Gastrocnemius medialis (tissue), 4 donors: ENCODE results near the gene SYCP1. TPM values are rescaled to one million over a fixed set of nuclear protein-coding genes. Genes with fewer than 3 reads are reported as not detected.
"Not testable (repeated sequence)": the region's sequence is repeated elsewhere in the genome, so short reads cannot be mapped to it uniquely, and the experiment has no call there.

Experiments used
- ATAC-seq, 2 donors: fragments of 150-250 bp; one replicate each; pipeline ENCODE4 v1.9.1; 2016
- DNase-seq, 2 donors: peaks; one replicate each; pipeline ENCODE4 v3.0.0-alpha.2; 2019
- H3K27ac ChIP-seq, 4 donors: fragments of 200-600 bp; sonication (generic); 1 replicate in 1 of 4; 2 replicates in 3 of 4; pipeline ENCODE4 v1.5.1; 2016 to 2018; ENCODE audit warnings: mild to moderate bottlenecking in 2 of 4, moderate library complexity in 1 of 4
- H3K27me3 ChIP-seq, 3 donors: fragments of 200-600 bp; sonication (generic) in 2 of 3; 1 replicate in 1 of 3; 2 replicates in 2 of 3; pipeline versions ENCODE4 v1.5.1 to v1.6.0; 2016 to 2019; ENCODE audit warnings: mild to moderate bottlenecking in 1 of 3, moderate library complexity in 1 of 3
- H3K36me3 ChIP-seq, 2 donors: fragments of 200-600 bp; sonication (generic) in 1 of 2; one replicate each; pipeline ENCODE4 v1.5.1; 2017 to 2018
- H3K4me1 ChIP-seq, 2 donors: fragments of 200-600 bp; sonication (generic) in 1 of 2; one replicate each; pipeline ENCODE4 v1.5.1; 2016 to 2017; ENCODE audit warnings: mild to moderate bottlenecking in 2 of 2
- H3K4me3 ChIP-seq, 4 donors: fragments of 200-600 bp; sonication (generic) in 3 of 4; 1 replicate in 1 of 4; 2 replicates in 3 of 4; pipeline ENCODE4 v1.5.1; 2016 to 2019; ENCODE audit warnings: mild to moderate bottlenecking in 2 of 4
- H3K9me3 ChIP-seq, 3 donors: fragments of 200-600 bp; sonication (generic) in 2 of 3; 1 replicate in 1 of 3; 2 replicates in 2 of 3; pipeline ENCODE4 v1.5.1; 2016 to 2019
- CTCF ChIP-seq, 5 experiments: fragments of 450-650 bp in 3 of 5; fragments of 200-600 bp in 2 of 5; sonication (generic) in 2 of 5; IDR thresholded peaks in 4 of 5; conservative IDR thresholded peaks in 1 of 5; 1 replicate in 4 of 5; 2 replicates in 1 of 5; pipeline ENCODE4 v1.5.1; 2016 to 2019; ENCODE audit warnings: antibody characterized with exemption in 5 of 5, mild to moderate bottlenecking in 3 of 5, moderate library complexity in 3 of 5
- POLR2A ChIP-seq, 2 donors: fragments of 450-650 bp; IDR thresholded peaks; one replicate each; pipeline ENCODE4 v1.6.1; 2017; ENCODE audit warnings: antibody characterized with exemption in 2 of 2, mild to moderate bottlenecking in 2 of 2, moderate library complexity in 2 of 2
- in situ Hi-C, 4 donors: fragments of 200-750 bp; cut with MboI; loops; one replicate each; pipeline versions ENCODE4 v1.15.0 to v1.8.0; 2017; ENCODE audit warnings: low sequenced_read_pairs in 4 of 4
- intact Hi-C: fragments of 100-400 bp; cut with DNase I; formaldehyde crosslinking; loops from one replicate; pipeline ENCODE4 v1.15.1; 2023; ENCODE audit warnings: low total_unique reads
- total RNA-seq, 4 donors: library from RNA; depleted of rRNA; stranded (reverse); fragments of >200 nt; gene quantifications; one replicate each; pipeline versions ENCODE4 v1.1.0 to v1.2.3, GENCODE V29; 2016

Gene SYCP1
- total RNA-seq, 4 donors from 2014 or later, result not detected

GRCh38 chr1:114903480-114903879 lies 48.8 kb downstream of the SYCP1 start:
- H3K27me3 ChIP-seq, result no peaks in the 10 kb centered on the region
- no peak overlapping the region for H3K27ac ChIP-seq
- in situ Hi-C loops (no loop called here), intact Hi-C loops (no loop called here)
- H3K4me3 ChIP-seq, result no peak overlapping the region
- no peaks in the 10 kb centered on the region for H3K9me3 ChIP-seq
- DNase-seq (no peak), ATAC-seq (no peak)
- no peaks in the 10 kb centered on the region for H3K36me3 ChIP-seq
- no peak for TF ChIP-seq POLR2A (IDR thresholded peaks at IDR 0.05)
- no peak for TF ChIP-seq CTCF (IDR thresholded peaks at IDR 0.05 in 4 of 5, conservative IDR thresholded peaks at IDR 0.05 in 1 of 5)
- no peaks in the 10 kb centered on the region for H3K4me1 ChIP-seq

GRCh38 chr1:114915720-114916119 lies 61.1 kb downstream of the SYCP1 start:
- intact Hi-C loops, H3K4me1 ChIP-seq, ATAC-seq: not testable (repeated sequence)

GRCh38 chr1:114926607-114927006 lies 71.9 kb downstream of the SYCP1 start:
- Histone ChIP-seq H3K36me3 (no peaks in the 10 kb centered on the region), H3K4me3 (no peak overlapping the region), H3K27me3 (no peaks in the 10 kb centered on the region), H3K4me1 (no peaks in the 10 kb centered on the region), H3K27ac (no peak overlapping the region), H3K9me3 (no peaks in the 10 kb centered on the region)
- no peak for TF ChIP-seq POLR2A (IDR thresholded peaks at IDR 0.05)
- no peak for TF ChIP-seq CTCF (IDR thresholded peaks at IDR 0.05 in 4 of 5, conservative IDR thresholded peaks at IDR 0.05 in 1 of 5)
- intact Hi-C loops (no loop called here), in situ Hi-C loops (no loop called here)
- DNase-seq (no peak), ATAC-seq (no peak)

More at GRCh38 chr1:114915720-114916119, 61.1 kb downstream of the SYCP1 start:
- H3K36me3 ChIP-seq, in situ Hi-C loops, DNase-seq, H3K9me3 ChIP-seq, H3K27me3 ChIP-seq, H3K4me3 ChIP-seq, H3K27ac ChIP-seq: not testable (repeated sequence)

DNA sequence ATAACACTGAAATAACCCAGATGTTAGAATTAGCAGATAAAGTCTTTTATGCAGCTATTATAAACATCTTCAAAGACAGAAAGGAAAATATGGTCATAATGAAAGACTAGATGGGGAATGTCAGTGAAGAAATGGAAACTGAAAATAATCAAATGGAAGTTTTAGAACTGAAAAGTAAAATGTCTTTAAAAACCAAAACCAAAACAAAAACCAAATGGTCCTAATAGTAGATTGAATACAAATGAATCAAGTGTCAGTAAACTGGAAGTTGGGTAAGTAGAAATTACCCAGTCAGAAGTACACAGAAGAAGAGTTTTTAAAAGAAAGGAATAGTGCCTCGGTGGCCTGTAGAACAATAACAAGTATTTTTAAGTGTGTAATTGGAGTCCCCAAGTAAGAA lies 72.7 kb downstream of the SYCP1 start:
- no peak for ATAC-seq
- Histone ChIP-seq H3K27me3 (no peaks in the 10 kb centered on the region), H3K27ac (no peak overlapping the region), H3K4me3 (no peak overlapping the region), H3K36me3 (no peaks in the 10 kb centered on the region), H3K9me3 (no peaks in the 10 kb centered on the region), H3K4me1 (no peaks in the 10 kb centered on the region)
- intact Hi-C loops (no loop called here), in situ Hi-C loops (no loop called here)
- no peak for DNase-seq
- no peak for TF ChIP-seq POLR2A (IDR thresholded peaks at IDR 0.05)
- TF ChIP-seq CTCF (IDR thresholded peaks at IDR 0.05 in 4 of 5, conservative IDR thresholded peaks at IDR 0.05 in 1 of 5), result no peak

GRCh38 chr1:114956570-114956969 lies 101.9 kb downstream of the SYCP1 start:
- Histone ChIP-seq H3K9me3 (no peaks in the 10 kb centered on the region), H3K4me3 (no peak overlapping the region), H3K27ac (no peak overlapping the region), H3K36me3 (no peaks in the 10 kb centered on the region), H3K4me1 (no peaks in the 10 kb centered on the region), H3K27me3 (no peaks in the 10 kb centered on the region)
- TF ChIP-seq CTCF (IDR thresholded peaks at IDR 0.05 in 4 of 5, conservative IDR thresholded peaks at IDR 0.05 in 1 of 5), result peak in 1 of 5 experiments; percentile 12
- TF ChIP-seq POLR2A (IDR thresholded peaks at IDR 0.05), result no peak
- in situ Hi-C loops, result no loop called here
- ATAC-seq (no peak), DNase-seq (no peak)
- intact Hi-C loops, result no loop called here
